ENCODE measurements around the gene CHRDL2. TPM values are rescaled to one million over a fixed set of nuclear protein-coding genes. Genes with fewer than 3 reads are reported as not detected.
A peak's percentile ranks its signal among the peaks of the same experiment; 100 is the strongest.

The CHRDL2 gene
- total RNA-seq, 1 experiment from 2014 or later: 0.37 TPM

DNA sequence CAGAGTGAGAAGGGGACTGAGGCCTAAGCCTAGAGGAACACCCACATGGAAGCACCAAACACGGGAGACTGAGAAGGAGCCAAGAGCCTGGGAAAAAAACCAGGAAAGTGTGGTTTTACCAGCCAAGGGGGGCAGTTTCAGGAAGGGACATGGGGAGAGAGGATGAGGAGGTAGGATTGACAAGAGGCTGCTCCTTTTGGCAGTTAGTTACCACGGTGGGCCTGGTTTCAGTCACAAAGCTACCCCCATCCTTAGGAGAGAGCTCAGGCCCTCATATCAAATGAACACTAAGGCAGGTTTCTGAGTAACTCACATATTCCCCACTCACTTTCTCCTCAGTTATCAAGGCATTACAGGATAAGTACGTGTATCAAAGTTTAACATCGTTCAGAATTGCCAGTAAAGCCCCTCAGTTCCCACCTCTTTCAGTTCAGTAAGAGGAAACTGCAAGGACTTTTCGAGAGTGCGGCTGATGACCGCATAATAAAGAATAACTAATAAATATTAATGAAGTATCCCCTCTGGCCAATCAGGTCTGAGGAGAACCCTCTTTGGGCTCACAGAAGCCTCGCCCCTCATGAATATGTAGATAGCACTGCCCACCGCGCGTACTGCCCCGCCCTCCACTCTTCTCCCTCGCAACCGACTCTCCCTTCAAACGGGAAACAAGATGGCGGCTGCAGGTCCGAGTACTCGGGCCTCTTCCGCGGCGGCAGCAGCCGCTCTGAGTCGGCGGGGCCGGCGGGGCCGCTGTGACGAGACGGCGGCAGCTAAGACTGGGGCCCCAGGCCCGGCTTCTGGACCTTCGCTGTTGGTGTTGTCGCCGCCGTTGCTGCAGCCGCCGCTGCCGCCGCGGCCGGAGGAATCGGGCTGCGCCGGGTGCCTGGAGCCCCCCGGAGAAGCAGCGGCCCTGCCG is 17.2 kb upstream of the CHRDL2 start, which contains the start of gene RNF169:
Gene RNF169 (plus strand): TSS at position 639 of the 916 bp plus-strand sequence. CDS start 32 bp downstream, at position 671.
- peaks cover 24% of the 10 kb centered on the region for H3K4me1 Mint-ChIP-seq
- POLR2A ChIA-PET: interaction anchor here (0.6 to 1.5 kb wide), 4 partner anchors 17 to 868 kb away, joined by 3 to 8 read pairs (median 4); partner anchors contain the start of gene CHRDL2
- ATAC-seq (peak; percentile 98), DNase-seq (ENCODE audit: low spot score) (peak; percentile 92)
- no peaks in the 10 kb centered on the region for H3K9me3 Mint-ChIP-seq
- CTCF ChIA-PET: interaction anchor here (0.9 to 2.8 kb wide), 6 partner anchors 9 to 52 kb away, joined by 3 to 19 read pairs (median 6); no protein-coding TSS in a partner anchor
- H3K27me3 Mint-ChIP-seq (ENCODE audit: low read depth): peaks cover 9% of the 10 kb centered on the region
- peak within 1 kb of the TSS; percentile 82 for H3K4me3 Mint-ChIP-seq
- TF ChIP-seq GABPB1 (CRISPR knock-in tag; IDR thresholded peaks at IDR 0.05): peak; percentile 43; the same call in 1 of the 2 replicates
- 0 out of 2 replicates have a peak, but pooled peaks have one; percentile 12 for TF ChIP-seq SP1 (CRISPR knock-in tag; conservative IDR thresholded peaks at IDR 0.05)
- no peak for TF ChIP-seq HMGA2 (CRISPR knock-in tag; IDR thresholded peaks at IDR 0.05)
- no peak for TF ChIP-seq ZNF232 (CRISPR knock-in tag; IDR thresholded peaks at IDR 0.05)
- TF ChIP-seq, protein P1, sequence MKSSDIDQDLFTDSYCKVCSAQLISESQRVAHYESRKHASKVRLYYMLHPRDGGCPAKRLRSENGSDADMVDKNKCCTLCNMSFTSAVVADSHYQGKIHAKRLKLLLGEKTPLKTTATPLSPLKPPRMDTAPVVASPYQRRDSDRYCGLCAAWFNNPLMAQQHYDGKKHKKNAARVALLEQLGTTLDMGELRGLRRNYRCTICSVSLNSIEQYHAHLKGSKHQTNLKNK (CRISPR knock-in tag; IDR thresholded peaks at IDR 0.05): no peak
- TF ChIP-seq, protein P2, sequence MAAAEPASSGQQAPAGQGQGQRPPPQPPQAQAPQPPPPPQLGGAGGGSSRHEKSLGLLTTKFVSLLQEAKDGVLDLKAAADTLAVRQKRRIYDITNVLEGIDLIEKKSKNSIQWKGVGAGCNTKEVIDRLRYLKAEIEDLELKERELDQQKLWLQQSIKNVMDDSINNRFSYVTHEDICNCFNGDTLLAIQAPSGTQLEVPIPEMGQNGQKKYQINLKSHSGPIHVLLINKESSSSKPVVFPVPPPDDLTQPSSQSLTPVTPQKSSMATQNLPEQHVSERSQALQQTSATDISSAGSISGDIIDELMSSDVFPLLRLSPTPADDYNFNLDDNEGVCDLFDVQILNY (CRISPR knock-in tag; IDR thresholded peaks at IDR 0.05): 0 out of 2 replicates have a peak, but pooled peaks have one; percentile 41
- TF ChIP-seq ELF4 (CRISPR knock-in tag; IDR thresholded peaks at IDR 0.05; ENCODE audit: low read depth): no peak
- TF ChIP-seq, protein P3, sequence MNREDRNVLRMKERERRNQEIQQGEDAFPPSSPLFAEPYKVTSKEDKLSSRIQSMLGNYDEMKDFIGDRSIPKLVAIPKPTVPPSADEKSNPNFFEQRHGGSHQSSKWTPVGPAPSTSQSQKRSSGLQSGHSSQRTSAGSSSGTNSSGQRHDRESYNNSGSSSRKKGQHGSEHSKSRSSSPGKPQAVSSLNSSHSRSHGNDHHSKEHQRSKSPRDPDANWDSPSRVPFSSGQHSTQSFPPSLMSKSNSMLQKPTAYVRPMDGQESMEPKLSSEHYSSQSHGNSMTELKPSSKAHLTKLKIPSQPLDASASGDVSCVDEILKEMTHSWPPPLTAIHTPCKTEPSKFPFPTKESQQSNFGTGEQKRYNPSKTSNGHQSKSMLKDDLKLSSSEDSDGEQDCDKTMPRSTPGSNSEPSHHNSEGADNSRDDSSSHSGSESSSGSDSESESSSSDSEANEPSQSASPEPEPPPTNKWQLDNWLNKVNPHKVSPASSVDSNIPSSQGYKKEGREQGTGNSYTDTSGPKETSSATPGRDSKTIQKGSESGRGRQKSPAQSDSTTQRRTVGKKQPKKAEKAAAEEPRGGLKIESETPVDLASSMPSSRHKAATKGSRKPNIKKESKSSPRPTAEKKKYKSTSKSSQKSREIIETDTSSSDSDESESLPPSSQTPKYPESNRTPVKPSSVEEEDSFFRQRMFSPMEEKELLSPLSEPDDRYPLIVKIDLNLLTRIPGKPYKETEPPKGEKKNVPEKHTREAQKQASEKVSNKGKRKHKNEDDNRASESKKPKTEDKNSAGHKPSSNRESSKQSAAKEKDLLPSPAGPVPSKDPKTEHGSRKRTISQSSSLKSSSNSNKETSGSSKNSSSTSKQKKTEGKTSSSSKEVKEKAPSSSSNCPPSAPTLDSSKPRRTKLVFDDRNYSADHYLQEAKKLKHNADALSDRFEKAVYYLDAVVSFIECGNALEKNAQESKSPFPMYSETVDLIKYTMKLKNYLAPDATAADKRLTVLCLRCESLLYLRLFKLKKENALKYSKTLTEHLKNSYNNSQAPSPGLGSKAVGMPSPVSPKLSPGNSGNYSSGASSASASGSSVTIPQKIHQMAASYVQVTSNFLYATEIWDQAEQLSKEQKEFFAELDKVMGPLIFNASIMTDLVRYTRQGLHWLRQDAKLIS (CRISPR knock-in tag; IDR thresholded peaks at IDR 0.05; ENCODE audit: borderline replicate concordance): no peak
- TF ChIP-seq, protein P4, sequence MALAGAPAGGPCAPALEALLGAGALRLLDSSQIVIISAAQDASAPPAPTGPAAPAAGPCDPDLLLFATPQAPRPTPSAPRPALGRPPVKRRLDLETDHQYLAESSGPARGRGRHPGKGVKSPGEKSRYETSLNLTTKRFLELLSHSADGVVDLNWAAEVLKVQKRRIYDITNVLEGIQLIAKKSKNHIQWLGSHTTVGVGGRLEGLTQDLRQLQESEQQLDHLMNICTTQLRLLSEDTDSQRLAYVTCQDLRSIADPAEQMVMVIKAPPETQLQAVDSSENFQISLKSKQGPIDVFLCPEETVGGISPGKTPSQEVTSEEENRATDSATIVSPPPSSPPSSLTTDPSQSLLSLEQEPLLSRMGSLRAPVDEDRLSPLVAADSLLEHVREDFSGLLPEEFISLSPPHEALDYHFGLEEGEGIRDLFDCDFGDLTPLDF (CRISPR knock-in tag; IDR thresholded peaks at IDR 0.05): no peak
- peak within 1 kb of the TSS; percentile 51; the same call in 1 of the 2 replicates for H3K27ac Mint-ChIP-seq
- H3K36me3 Mint-ChIP-seq: no peaks in the 10 kb centered on the region

DNA sequence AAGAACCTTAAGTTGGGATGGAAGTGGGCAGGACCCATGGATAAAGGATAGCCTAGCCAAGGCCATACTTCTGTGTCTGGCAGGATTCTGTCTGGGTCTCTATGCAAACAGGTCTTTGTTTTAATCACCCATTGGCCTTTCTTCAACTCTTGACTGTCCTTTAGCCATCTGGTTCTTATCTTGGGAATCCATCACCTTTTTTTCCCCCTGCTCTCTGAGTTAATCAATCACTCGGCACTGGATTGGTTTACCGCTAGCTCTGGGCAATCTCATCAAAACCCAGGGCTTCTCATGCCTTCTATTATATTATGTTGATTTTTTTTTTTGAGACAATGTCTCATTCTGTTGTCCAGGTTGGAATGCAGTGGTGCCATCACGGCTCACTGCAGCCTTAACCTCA is 15.6 kb upstream of the CHRDL2 start:
- H3K27ac Mint-ChIP-seq: no peak overlapping the region

More for the DNA sequence above, 15.6 kb upstream of the CHRDL2 start:
- peaks cover 24% of the 10 kb centered on the region for H3K4me1 Mint-ChIP-seq
- no peak for DNase-seq (ENCODE audit: low spot score)
- ATAC-seq: no peak
- POLR2A ChIA-PET: no interaction called here
- H3K4me3 Mint-ChIP-seq: no peak overlapping the region
- H3K9me3 Mint-ChIP-seq: peaks cover 9% of the 10 kb centered on the region
- H3K27me3 Mint-ChIP-seq (ENCODE audit: low read depth): peaks cover 9% of the 10 kb centered on the region
- TF ChIP-seq, protein P5, sequence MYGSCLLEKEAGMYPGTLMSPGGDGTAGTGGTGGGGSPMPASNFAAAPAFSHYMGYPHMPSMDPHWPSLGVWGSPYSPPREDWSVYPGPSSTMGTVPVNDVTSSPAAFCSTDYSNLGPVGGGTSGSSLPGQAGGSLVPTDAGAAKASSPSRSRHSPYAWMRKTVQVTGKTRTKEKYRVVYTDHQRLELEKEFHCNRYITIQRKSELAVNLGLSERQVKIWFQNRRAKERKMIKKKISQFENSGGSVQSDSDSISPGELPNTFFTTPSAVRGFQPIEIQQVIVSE (CRISPR knock-in tag; IDR thresholded peaks at IDR 0.05; ENCODE audit: borderline replicate concordance): no peak
- TF ChIP-seq NFE2L1 (CRISPR knock-in tag; IDR thresholded peaks at IDR 0.05): no peak
- no peak for TF ChIP-seq EMX1 (CRISPR knock-in tag; IDR thresholded peaks at IDR 0.05)
- no peak for TF ChIP-seq KAT7 (CRISPR knock-in tag; IDR thresholded peaks at IDR 0.05; ENCODE audit: borderline replicate concordance)
- TF ChIP-seq NR2C2 (CRISPR knock-in tag; IDR thresholded peaks at IDR 0.05): no peak
- TF ChIP-seq, protein P6, sequence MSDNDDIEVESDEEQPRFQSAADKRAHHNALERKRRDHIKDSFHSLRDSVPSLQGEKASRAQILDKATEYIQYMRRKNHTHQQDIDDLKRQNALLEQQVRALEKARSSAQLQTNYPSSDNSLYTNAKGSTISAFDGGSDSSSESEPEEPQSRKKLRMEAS (CRISPR knock-in tag; IDR thresholded peaks at IDR 0.05): no peak
- no peak for TF ChIP-seq TEAD4 (CRISPR knock-in tag; IDR thresholded peaks at IDR 0.05)
- TF ChIP-seq JAZF1 (CRISPR knock-in tag; IDR thresholded peaks at IDR 0.05): no peak
- no peak for TF ChIP-seq IRF2 (CRISPR knock-in tag; IDR thresholded peaks at IDR 0.05; ENCODE audit: borderline replicate concordance, low read depth)
- TF ChIP-seq GTF2I (CRISPR knock-in tag; conservative IDR thresholded peaks at IDR 0.05): no peak
- TF ChIP-seq ZBTB21 (CRISPR knock-in tag; IDR thresholded peaks at IDR 0.05; ENCODE audit: borderline replicate concordance): no peak
- TF ChIP-seq CBFB (CRISPR knock-in tag; IDR thresholded peaks at IDR 0.05; ENCODE audit: low read depth): no peak
- TF ChIP-seq, protein P7, sequence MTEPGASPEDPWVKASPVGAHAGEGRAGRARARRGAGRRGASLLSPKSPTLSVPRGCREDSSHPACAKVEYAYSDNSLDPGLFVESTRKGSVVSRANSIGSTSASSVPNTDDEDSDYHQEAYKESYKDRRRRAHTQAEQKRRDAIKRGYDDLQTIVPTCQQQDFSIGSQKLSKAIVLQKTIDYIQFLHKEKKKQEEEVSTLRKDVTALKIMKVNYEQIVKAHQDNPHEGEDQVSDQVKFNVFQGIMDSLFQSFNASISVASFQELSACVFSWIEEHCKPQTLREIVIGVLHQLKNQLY (CRISPR knock-in tag; IDR thresholded peaks at IDR 0.05): no peak
- TF ChIP-seq ZNF121 (CRISPR knock-in tag; IDR thresholded peaks at IDR 0.05): no peak
- CTCF ChIA-PET: no interaction called here
- H3K36me3 Mint-ChIP-seq: peaks cover 3% of the 10 kb centered on the region; the same call in 1 of the 2 replicates

Data from WTC11 (cell line).